Middle frontal gyrus (tissue), 1 donor: Measurements from ENCODE around the gene FRMPD4.
"Not testable (repeated sequence)": the region's sequence is repeated elsewhere in the genome, so short reads cannot be mapped to it uniquely, and the experiment has no call there.

Experiments
- DNase-seq: peaks from one replicate; pipeline ENCODE4 v3.0.0-alpha.2; 2015; ENCODE audit warnings: low spot score; ENCODE audit errors: extremely low spot score

Gene FRMPD4

GRCh38 chrX:12138361-12139313 lies at the start of gene FRMPD4:
Gene FRMPD4 (plus strand): TSS chrX:12138473. CDS start chrX:12138972, 499 bp downstream.
- DNase-seq: no peak

DNA sequence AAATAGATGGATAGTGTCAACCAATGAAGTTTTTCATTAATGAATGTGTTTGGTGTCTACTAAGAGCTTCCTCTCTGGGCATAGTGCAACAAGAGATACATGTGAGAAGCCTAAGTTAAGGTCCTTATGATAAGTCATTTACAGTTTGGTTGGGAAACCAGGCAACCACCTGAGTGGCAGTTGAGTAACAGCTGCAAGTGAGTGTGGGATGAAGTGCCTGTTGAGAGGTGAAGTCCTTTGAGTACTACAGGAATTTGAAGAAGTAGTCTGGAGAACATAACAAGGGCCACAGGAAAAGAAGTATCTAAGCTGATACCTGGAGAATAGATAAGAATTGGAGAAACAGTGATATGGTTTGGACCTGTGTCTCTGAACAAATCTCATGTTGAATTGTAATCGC lies 48.5 kb upstream of the FRMPD4 start:
- DNase-seq: no peak

DNA sequence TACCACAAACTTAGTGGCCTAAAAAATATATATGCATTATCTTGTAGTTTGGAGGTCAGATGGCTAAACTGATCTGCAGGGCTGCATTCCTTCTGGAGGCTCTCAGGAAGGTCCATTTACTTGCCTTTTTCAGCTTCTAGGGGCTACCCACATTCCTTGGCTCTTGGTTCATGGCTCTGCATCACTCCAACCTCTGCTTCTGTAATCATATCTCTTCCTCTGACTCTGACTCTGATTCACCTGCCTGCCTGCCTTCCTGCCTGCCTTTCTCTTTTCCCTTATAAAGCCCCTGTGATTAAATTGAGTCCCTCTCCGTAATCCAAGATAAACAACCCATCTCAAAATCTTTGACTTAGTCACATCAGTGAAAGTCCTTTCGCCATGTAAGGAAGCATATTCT lies 25.0 kb upstream of the FRMPD4 start:
- DNase-seq: no peak

GRCh38 chrX:12115377-12115776 lies 22.9 kb upstream of the FRMPD4 start:
- DNase-seq: no peak

GRCh38 chrX:12118134-12118533 lies 20.1 kb upstream of the FRMPD4 start:
- no peak for DNase-seq

DNA sequence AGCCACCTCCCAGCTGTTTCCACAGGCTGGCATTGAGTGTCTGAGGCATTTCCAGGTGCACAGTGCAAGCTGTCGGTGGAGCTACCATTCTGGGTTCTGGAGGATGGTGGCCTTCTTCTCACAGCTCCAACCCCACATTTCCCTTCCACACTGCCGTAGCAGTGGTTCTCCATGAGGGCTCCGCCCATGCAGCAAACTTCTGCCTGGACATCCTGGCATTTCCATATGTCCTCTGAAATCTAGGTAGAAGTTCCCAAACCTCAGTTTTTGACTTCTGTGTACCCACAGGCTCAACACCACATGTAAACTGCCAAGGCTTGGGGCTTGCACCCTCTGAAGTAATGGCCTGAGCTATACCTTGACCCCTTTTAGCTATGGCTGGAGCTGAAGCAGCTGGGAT lies 10.3 kb upstream of the FRMPD4 start:
- no peak for DNase-seq

GRCh38 chrX:12137951-12138360 lies 317 bp upstream of the FRMPD4 start:
- DNase-seq: no peak

DNA sequence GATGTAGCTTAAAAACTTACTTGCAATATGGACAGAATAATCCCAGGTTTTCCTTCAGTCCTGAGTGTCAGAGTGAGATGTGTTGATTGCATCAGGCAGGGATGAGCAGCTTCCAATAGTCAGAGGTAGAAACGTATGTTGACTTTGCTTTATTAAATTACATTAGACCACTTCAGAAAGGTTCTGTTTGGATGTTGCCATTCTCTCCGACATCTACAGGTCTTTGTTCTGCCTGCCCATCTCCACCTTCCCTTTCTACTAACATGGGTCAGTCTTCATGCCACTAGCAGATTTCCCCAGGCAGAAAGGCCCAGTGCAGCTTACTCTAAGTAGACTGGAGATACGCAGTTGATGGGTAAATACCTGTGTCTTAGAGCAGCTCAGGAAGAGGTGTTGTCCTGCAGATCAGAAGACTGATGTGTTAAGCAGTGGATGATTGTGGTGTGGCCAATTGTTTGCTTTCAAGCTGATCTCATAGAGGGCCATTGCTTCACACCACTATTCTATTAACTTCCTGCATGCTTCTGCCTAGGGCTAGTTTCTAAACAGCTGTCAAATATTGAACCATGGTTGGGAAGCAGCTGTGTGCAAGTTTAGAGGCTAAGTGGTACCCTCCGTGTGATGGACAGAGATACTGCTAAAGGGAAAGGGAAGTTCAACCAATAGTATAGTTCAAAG lies 1.8 kb downstream of the FRMPD4 start:
- DNase-seq: no peak

DNA sequence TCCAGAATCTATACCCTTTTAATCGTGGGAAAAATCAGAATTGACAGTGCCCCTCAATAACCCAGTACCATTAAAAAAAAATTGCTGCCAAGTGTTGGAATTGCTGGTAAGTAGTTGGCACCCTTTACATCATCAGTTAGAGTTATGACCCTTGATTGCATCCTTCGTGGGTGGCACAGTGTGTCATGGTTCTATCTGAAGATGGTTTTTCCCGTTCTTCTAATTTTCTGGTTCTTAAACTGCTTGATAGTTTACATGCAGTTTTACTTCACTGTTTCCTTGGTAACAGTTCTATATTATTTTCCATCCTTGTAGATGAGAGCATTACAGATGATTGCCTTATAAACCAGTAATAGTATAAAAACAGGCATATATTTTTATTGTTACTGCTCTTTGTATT lies 3.2 kb downstream of the FRMPD4 start:
- DNase-seq: no peak

- DNase-seq: no peak
Observed at GRCh38 chrX:12142661-12143060, 4.4 kb downstream of the FRMPD4 start.

- DNase-seq: no peak
Observed at GRCh38 chrX:12145402-12145801, 7.1 kb downstream of the FRMPD4 start.

DNA sequence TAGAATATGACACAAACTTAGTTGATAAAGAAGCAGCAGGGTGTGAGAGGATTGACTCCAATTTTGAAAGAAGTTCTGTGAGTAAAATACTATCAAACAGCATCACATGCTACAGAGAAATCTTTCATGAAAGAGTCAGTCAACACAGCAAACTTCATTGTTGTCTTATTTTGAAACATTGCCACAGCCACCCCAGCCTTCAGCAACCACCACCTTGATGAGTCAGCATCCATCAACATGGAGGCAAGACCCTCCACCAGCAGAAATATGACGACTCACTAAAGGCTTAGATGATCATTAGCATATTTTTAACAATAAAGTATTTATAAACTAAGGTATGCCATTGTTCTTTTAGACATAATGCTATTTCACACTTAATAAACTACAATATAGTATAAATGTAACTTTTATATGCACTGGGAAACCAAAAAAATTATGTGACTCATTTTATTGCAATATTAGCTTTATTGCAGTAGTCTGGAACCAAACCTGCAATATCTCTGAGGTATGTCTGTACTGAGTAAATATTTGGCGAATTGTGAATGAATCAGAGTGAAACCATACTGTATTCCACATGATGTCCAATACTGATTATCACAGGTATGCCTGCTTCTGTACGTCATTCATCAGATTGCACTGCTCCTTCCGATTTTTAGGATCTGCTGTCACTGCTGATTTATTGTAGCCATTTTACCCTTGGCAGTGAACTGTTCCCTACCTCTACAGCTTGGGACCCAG lies 11.6 kb downstream of the FRMPD4 start:
- no peak for DNase-seq

DNA sequence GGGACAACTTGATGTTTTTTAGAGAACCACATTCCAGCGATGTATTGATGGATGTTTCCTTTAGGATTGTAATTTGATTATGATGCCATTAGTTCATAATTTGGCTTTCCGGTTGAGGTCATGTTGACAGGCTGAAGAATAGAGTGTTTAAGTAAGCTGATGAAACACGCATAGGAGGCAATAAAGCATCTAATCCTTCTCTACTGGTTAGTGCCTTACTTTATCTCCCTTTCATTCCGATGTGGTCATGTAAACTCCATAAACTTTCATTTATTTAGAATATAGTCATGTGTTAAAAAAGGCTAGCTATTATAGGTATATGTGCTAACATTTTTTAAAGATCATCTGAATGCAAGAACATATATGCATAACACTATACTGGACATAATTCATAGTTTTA lies 15.0 kb downstream of the FRMPD4 start:
- DNase-seq: no peak

DNA sequence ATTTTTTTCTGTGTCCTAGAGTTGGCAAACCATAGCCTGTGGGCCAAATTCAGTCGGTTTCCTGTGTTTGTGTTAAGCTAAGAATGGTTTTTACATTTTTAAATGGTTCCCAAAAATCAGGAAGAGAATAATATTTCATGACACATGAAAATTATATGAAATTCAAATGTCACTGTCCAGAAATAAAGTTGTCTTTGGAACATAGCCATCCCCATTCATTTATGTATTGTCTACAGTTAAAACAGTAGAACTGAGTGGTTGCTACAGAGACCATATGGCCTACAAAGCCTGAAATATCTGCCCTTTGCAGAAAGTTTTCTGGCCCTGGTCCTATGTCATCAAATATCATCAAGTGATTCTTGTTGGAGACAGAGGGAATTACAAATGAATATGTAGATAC lies 15.5 kb downstream of the FRMPD4 start:
- no peak for DNase-seq

DNA sequence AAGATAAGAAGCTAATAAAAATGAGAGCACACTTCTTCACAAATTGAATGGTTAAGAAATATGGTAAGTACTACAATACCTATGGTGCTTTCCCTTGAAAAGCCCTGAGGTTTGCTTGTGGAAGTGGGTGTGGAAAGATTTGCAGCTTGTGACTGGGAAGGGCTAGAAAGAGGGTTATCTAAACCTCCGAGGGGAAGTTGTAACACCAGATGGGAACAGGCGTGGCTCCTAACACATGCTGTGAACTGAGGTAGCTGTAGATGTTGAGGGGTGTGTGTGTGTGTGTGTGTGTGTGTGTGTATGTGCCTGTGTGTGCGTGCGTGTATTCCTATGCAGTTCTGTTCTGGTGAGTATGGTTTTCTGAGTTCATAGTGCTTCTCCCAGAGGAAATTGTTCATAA lies 21.5 kb downstream of the FRMPD4 start:
- DNase-seq: no peak

- DNase-seq: no peak
Observed at GRCh38 chrX:12162420-12162819, 24.1 kb downstream of the FRMPD4 start.

- DNase-seq: not testable (repeated sequence)
Observed at GRCh38 chrX:12164180-12164579, 25.9 kb downstream of the FRMPD4 start.

- no peak for DNase-seq
Observed at GRCh38 chrX:12170755-12171154, 32.5 kb downstream of the FRMPD4 start.

GRCh38 chrX:12174358-12174757 lies 36.1 kb downstream of the FRMPD4 start:
- DNase-seq: no peak

- DNase-seq: no peak
Observed at GRCh38 chrX:12197030-12197429, 58.8 kb downstream of the FRMPD4 start.

DNA sequence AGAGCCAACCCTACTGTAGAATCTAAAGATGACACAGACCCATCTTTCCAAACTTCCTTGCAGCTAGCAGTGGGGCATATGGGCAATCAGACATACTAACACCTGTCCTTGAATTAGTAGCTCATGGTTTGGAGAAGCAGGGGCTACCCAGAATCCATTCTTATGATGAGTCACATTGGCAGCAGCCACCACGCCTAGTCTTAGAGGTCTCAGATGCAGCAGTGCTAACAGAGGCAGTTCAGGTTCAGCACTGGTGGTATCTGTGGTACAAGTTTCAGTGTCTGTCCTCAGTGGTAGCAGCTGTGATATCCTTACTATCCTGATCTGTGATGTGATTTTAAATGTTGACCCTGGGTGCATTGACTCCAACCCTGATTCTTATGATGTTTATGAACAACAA lies 68.1 kb downstream of the FRMPD4 start:
- no peak for DNase-seq
